Activated T-cell treated with anti-CD3 and anti-CD28 coated beads, Interleukin-2, amount 50 U/mL, for 48 hours (primary cell): ENCODE measurements around the gene BOK.

Experiments used
- DNase-seq, 2 experiments: peaks; one replicate each; pipeline ENCODE4 v3.0.0-alpha.2; 2020

BOK gene

GRCh38 chr2:241607162-241607885, 48.8 kb downstream of the BOK start:
- no peak for DNase-seq

GRCh38 chr2:241608881-241609280, 50.3 kb downstream of the BOK start:
- DNase-seq: peak in 1 of 2 experiments; percentile 29

GRCh38 chr2:241609859-241610793, 51.6 kb downstream of the BOK start:
- DNase-seq: peak; percentile 93 to 95

- DNase-seq: no peak
These were observed 52.5 kb downstream of the BOK start for GRCh38 chr2:241611062-241611461.

GRCh38 chr2:241612156-241613016, 53.8 kb downstream of the BOK start:
- no peak for DNase-seq

GRCh38 chr2:241613017-241613780, 54.7 kb downstream of the BOK start:
- no peak for DNase-seq

- DNase-seq: no peak
These were observed 56.5 kb downstream of the BOK start for GRCh38 chr2:241615041-241615440.

GRCh38 chr2:241615522-241616052, 57.0 kb downstream of the BOK start:
- no peak for DNase-seq

- no peak for DNase-seq
These were observed 57.9 kb downstream of the BOK start for GRCh38 chr2:241616168-241617125.

- peak; percentile 49 to 50 for DNase-seq
These were observed 59.0 kb downstream of the BOK start for GRCh38 chr2:241617431-241618154.

GRCh38 chr2:241618296-241618805, 59.8 kb downstream of the BOK start:
- no peak for DNase-seq

GRCh38 chr2:241618829-241619228, 60.3 kb downstream of the BOK start:
- no peak for DNase-seq

- DNase-seq: peak; percentile 46 to 54
These were observed 61.3 kb downstream of the BOK start for GRCh38 chr2:241619597-241620418.

- DNase-seq: peak; percentile 74 to 83
These were observed 61.8 kb downstream of the BOK start for GRCh38 chr2:241620419-241620769.
